HepG2 (cell line): ENCODE measurements around the gene SYTL5. TPM values are rescaled to one million over a fixed set of nuclear protein-coding genes. Genes with fewer than 3 reads are reported as not detected.

Experiments
- ATF2 ChIP-seq: sonication (generic); formaldehyde crosslinking; IDR thresholded peaks from 2 replicates; pipeline ENCODE4 v1.4.0; 2020; ENCODE audit warnings: missing genetic modification reagents
- ATF3 ChIP-seq: sonication (generic); formaldehyde crosslinking; IDR thresholded peaks from 2 replicates; pipeline ENCODE4 v1.4.0; 2020; ENCODE audit warnings: missing genetic modification reagents
- ATF7 ChIP-seq, 2 experiments: fragments of 450-650 bp in 1 of 2; sonication (generic) in 1 of 2; formaldehyde crosslinking in 1 of 2; IDR thresholded peaks; 2 replicates each; pipeline versions ENCODE4 v1.4.0 to v1.6.1; 2016 to 2020; ENCODE audit warnings: antibody characterized with exemption in 1 of 2, mild to moderate bottlenecking in 1 of 2, missing genetic modification reagents in 1 of 2
- BCL6 ChIP-seq: IDR thresholded peaks from 2 replicates; pipeline ENCODE4 v1.6.1; 2016; ENCODE audit warnings: missing genetic modification reagents, missing compliant biosample characterization
- HHEX ChIP-seq: IDR thresholded peaks from 2 replicates; pipeline ENCODE4 v1.6.1; 2016; ENCODE audit warnings: control low read depth
- TFDP2 ChIP-seq: sonication (generic); formaldehyde crosslinking; IDR thresholded peaks from 2 replicates; pipeline ENCODE4 v1.4.0; 2020; ENCODE audit warnings: missing genetic modification reagents
- ZBTB33 ChIP-seq: sonication (generic); formaldehyde crosslinking; IDR thresholded peaks from 2 replicates; pipeline ENCODE4 v1.4.0; 2020; ENCODE audit warnings: missing genetic modification reagents
- ZBTB34 ChIP-seq: sonication (generic); formaldehyde crosslinking; IDR thresholded peaks from 2 replicates; pipeline ENCODE4 v1.8.0; 2022; ENCODE audit warnings: mild to moderate bottlenecking, missing genetic modification reagents
- ZNF280D ChIP-seq: sonication (generic); formaldehyde crosslinking; IDR thresholded peaks from 2 replicates; pipeline ENCODE4 v1.5.1; 2020; ENCODE audit warnings: mild to moderate bottlenecking, missing genetic modification reagents
- ZNF343 ChIP-seq: sonication (generic); formaldehyde crosslinking; IDR thresholded peaks from 2 replicates; pipeline ENCODE4 v1.4.0; 2020; ENCODE audit warnings: mild to moderate bottlenecking, missing genetic modification reagents
- ZNF563 ChIP-seq: sonication (generic); formaldehyde crosslinking; IDR thresholded peaks from 2 replicates; pipeline ENCODE4 v1.8.0; 2022; ENCODE audit warnings: mild to moderate bottlenecking, moderate library complexity, missing genetic modification reagents
- ZNF619 ChIP-seq: sonication (generic); formaldehyde crosslinking; IDR thresholded peaks from 2 replicates; pipeline ENCODE4 v1.4.0; 2020; ENCODE audit warnings: mild to moderate bottlenecking, missing genetic modification reagents
- ZNF687 ChIP-seq: sonication (generic); formaldehyde crosslinking; IDR thresholded peaks from 2 replicates; pipeline ENCODE4 v1.5.1; 2020; ENCODE audit warnings: mild to moderate bottlenecking, missing genetic modification reagents, moderate library complexity
- ZNF879 ChIP-seq: sonication (generic); formaldehyde crosslinking; IDR thresholded peaks from 2 replicates; pipeline ENCODE4 v1.8.1; 2023; ENCODE audit warnings: missing genetic modification reagents
- polyA plus RNA-seq, 8 experiments: library from polyadenylated mRNA; depleted of rRNA in 3 of 8; stranded (reverse) in 7 of 8; unstranded in 1 of 8; fragments of >200 nt; fragmentation: Illumina TruSeq in 4 of 8; extraction: Trizol in 4 of 8; gene quantifications; 2 replicates each; pipeline versions ENCODE4 v1.2.1 to v1.2.3, GENCODE V29; 2011 to 2016; ENCODE audit warnings: low read depth in 4 of 8, missing spikeins in 1 of 8, mixed read lengths in 1 of 8; ENCODE audit not compliant: insufficient read depth in 1 of 8
- total RNA-seq, 5 experiments: library from RNA; depleted of rRNA; stranded (reverse); fragments of >200 nt; fragmentation: Illumina TruSeq; extraction: Trizol; gene quantifications; 2 replicates each; pipeline ENCODE4 v1.2.3, GENCODE V29; 2016; ENCODE audit warnings: low read depth in 1 of 5

The SYTL5 gene
- total and polyA plus RNA-seq, 2 of the 13 experiments (the other 11 are each of a cell fraction or from before 2014, with no cell fraction given) = not detected

GRCh38 chrX:37959212-37960021, 46.9 kb upstream of the SYTL5 start (continued):
- TF ChIP-seq ATF2 = peak; percentile 92
- TF ChIP-seq TFDP2 (CRISPR knock-in tag) = no peak
- TF ChIP-seq ZNF619 = no peak
- no peak for TF ChIP-seq ZNF563 (CRISPR knock-in tag)
- peak; percentile 91 for TF ChIP-seq HHEX (CRISPR knock-in tag)
- no peak for TF ChIP-seq ZNF280D
- TF ChIP-seq ATF3 (CRISPR knock-in tag) = no peak
- TF ChIP-seq ATF7 (IDR thresholded peaks at IDR 0.05) = peak; percentile 67
- peak; percentile 84; the same call in 1 of the 2 replicates for TF ChIP-seq ATF7 (CRISPR knock-in tag; IDR thresholded peaks at IDR 0.05)
- no peak for TF ChIP-seq ZBTB33
- no peak; the same call in 1 of the 2 replicates for TF ChIP-seq ZNF687 (CRISPR knock-in tag)
- TF ChIP-seq ZBTB34 = no peak
- TF ChIP-seq ZNF879 = no peak
- no peak for TF ChIP-seq ZNF343 (CRISPR knock-in tag)
- TF ChIP-seq BCL6 (CRISPR knock-in tag) = peak; percentile 93
